HG03066 (cell line): ENCODE measurements around the gene RALGAPB.
"Not testable (repeated sequence)": the region's sequence is repeated elsewhere in the genome, so short reads cannot be mapped to it uniquely, and the experiment has no call there.

ENCODE experiments used
- ATAC-seq: cut with Tn5 transposase; IDR thresholded peaks from one replicate; pipeline ENCODE4 v1.9.1; 2021; ENCODE audit warnings: low read depth; ENCODE audit not compliant: unreplicated experiment

RALGAPB gene

DNA sequence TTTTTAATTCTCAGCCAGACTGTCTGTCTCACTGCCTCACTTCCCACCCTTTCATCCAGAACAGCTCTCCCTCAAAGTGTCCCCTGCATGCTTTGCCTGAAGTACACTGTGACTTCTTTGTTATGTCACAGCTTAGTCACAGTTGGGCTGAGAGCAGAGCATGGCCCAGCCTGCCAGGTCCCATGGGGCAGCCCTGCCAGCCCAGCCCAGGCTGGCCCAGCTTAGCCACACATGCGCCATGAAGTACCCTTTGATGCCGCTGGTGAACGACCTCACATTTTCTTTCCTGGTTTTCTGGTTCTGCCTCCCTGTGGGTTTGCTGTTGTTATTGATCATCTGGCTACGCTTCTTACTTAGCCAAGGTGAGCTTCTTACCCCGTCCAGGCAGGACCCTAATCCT, 108.4 kb downstream of the RALGAPB start, which contains the start of gene ADIG:
ADIG (plus strand) TSS at position 185 of the 400 bp plus-strand sequence; CDS start at position 239, 54 bp downstream.
- ATAC-seq, result no peak

DNA sequence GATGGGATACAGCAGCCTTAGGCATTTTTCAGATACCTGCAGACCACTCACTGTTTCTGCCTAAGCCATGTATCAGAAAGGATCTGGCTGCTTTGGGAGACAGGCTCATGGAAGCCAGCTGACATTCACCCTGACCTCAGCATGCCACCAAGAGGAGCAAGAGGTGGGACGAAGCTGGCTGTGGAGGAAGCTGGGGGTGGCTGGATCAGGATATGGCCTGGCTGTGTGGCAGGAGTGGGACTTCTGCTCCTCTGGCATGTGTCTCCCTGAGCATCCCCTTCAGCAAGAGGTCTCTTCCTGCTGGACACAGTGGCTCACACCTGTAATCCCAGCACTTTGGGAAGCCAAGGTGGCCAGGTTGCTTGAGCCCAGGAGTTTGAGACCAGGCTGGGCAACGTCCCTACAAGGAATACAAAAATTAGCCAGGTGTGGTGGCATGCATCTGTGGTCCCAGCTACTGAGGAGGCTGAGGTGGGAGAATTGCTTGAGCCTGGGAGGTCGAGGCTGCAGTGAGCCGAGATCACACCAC, 109.3 kb downstream of the RALGAPB start:
- no peak for ATAC-seq

DNA sequence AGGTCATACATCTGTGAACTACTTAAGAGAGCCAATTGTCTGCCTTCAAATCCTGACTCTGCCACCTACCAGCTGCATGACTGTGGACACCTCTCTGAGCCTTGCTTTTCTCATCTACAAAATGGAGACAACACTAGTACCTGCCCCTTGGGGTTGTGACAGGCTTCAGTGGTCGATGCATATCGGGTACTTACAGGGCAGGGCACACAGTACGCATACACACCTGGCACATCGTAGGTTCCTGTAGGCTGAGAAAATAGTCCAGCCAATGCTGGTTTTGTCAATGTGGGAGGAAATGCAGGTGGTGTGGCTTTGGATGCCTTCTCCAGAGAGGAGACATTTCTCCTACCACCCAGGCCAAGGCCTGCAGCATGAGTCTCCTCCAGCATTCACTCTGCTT, 110.7 kb downstream of the RALGAPB start:
- no peak for ATAC-seq

DNA sequence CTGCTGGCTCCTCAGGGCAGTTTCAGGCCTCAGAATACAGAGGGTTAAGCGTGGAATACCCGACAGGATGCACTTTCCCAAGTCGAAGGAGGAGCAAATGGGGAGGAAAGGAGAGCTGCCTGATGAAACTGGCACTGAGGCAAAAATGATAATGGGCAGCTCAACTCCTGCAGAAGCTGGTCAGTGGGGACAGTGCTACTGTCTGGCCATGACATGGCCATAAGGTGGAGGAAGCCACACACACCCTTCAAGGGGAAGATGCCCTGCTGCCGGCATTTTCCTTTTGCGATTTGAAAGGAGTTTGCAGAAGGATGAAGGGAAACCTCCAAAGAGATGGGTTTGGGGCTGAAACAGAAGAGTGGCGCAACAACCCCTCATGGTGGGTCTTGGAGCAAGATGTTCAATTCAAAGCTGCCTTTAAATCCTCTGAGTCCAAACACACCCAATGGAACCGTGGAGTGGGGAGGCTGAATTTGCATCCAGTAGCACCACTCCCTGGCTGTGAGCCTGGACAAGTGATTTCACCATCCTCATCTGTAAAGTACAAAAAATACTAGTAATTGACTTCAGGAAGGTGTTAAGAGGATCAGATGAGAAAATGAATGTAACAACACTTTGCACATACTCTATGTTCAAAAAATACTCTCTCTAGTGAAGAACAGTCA, 111.6 kb downstream of the RALGAPB start:
- ATAC-seq, result no peak

DNA sequence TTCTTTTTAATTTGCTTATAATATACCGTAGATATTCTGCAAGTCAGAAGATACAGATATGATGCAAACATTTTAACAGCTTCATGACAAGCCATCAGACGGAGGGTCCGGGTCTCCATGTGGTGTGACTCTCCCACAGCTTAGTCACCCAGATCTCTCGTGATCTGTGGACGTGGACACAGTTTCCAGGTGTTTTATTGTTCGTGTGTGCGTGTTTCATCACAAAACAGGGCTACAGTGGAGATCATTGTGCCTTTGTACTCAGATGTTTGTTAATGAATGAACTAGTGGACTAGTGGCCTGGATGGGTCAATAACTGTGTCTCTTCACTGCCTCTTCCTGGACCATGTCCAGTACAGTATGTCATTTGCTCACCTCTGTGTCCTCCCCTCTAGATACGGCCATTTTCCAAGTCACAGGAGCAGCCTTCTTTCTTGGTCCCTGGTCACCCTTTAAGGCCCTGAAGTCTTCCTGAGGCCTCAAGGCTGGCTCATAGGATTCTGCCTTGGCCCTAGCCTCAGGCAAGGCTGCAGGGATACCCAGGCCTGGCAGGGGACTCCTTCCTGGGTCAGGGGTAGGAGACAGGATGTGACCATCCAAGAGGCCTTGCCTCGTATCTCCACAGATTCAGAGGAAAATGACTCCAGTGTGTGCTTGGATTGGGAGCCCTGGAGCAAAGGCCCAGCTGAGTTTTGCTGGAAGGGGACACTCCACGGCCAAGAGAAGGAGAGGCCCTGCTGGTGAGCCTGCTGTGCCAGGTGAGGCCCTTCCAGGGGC, 112.9 kb downstream of the RALGAPB start:
- ATAC-seq, result no peak

DNA sequence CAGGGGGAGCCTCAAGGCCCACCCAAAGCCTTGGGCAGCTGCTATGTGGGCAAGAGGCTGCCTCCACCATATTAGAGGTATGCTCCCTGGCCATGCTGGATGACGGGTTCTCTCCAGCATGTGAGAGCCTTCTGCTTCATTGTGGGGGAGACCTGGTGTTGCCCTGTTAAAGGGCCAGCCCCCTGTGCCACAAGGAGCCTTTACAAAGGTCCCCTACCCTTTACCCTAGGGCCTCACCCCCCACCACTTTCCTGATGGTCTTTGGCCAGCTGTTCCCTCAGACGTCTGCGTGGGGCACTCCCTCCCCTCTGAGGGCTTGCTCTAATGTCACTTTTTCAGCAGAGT, 113.5 kb downstream of the RALGAPB start:
- no peak for ATAC-seq

DNA sequence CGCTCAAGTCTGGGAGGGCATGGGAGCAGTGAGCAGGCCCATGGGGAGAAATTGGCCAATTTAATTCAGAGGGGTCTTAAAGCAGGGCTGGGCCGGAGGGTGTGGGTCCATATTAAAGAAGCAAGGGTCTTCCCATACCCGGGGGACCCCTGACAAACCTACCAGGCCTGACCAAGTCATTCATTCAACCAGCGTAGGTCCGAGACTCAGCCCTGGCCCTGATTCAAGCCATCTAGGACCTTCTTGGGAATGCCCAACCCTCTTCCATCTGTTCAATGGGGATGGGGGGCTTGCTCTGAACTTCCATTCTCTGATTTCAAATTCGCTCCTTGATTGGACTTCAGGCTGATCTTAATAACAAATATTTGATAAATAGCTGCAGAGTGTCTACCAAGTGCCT, 115.7 kb downstream of the RALGAPB start:
- no peak for ATAC-seq

DNA sequence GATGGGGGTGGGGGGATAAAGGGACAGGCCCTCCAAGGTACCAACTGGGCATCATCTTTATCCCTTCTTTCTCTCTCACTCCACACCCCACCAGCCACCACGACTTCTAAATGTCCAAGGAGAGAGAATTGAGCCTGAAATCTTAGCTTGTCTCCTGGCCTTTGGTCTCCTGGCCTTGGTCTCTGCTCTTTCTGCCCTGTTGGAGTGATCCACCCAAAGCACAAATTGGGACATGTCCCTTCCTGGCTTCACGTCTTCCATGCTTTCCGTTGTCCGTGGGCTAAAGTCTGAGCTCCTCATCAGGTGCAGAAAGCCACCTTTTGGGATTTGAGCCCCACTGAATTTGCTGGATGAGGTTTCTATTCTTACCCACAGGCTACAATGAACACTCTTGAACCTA, 116.7 kb downstream of the RALGAPB start:
- ATAC-seq, result no peak

DNA sequence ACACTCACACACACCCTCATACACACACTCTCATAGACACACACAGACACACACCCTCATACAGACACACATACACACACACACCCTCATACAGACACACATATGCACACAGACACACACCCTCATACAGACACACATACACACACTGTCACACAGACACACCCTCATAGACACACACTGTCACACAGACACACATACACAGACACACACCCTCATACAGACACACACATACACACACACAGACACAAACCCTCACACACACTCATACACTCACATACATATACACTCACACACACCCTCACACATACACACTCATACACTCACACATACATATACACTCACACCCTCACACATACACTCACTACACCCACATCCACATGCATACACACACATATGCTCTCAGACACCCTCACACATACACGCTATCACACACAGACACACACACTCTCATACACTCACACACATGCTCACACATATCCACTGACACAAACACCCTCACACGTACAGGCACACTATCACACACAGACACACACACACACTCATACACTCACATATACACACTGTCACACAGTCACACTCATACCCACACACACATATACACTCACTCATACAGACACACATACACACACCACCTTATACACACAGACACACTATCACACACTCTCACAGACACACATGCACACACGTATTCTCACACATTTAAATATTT, 117.5 kb downstream of the RALGAPB start:
- no peak for ATAC-seq

DNA sequence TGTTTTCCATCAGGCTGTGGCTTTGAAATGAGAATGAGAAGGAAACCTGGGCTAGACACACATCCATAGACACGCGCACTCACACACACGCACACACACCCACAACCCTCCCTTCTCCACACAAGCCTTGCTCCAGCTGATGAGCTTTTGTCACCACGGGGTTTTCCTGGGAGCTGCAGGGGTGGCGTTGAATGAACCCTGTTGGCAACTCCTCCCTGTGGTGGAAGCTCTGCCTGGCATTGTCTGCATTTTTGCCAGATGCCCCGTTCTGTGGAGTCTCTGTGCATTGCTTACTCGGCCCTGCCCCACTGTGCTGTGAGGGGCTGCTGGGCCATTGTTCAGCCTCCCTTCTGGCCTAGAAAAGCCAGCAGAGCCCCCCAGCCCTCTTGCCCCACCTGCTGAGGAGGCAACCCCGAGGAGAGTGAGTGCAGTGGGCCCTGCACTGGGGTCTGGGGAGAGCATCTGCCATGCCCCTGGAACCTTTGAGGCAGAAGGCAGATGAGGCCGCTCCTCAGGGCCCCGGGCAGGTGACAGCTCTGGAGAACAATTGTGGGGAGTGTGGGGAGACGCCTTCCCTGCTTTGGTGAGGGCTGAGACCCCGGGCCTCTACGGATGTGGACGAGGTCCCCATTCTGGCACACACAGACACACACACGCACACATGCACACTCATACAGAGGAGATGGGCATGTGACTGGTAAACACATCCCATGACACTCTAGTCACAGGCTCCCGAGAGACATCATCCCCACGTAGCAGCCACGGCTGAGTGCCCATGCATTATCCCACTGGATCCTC, 118.2 kb downstream of the RALGAPB start:
- ATAC-seq, result no peak

DNA sequence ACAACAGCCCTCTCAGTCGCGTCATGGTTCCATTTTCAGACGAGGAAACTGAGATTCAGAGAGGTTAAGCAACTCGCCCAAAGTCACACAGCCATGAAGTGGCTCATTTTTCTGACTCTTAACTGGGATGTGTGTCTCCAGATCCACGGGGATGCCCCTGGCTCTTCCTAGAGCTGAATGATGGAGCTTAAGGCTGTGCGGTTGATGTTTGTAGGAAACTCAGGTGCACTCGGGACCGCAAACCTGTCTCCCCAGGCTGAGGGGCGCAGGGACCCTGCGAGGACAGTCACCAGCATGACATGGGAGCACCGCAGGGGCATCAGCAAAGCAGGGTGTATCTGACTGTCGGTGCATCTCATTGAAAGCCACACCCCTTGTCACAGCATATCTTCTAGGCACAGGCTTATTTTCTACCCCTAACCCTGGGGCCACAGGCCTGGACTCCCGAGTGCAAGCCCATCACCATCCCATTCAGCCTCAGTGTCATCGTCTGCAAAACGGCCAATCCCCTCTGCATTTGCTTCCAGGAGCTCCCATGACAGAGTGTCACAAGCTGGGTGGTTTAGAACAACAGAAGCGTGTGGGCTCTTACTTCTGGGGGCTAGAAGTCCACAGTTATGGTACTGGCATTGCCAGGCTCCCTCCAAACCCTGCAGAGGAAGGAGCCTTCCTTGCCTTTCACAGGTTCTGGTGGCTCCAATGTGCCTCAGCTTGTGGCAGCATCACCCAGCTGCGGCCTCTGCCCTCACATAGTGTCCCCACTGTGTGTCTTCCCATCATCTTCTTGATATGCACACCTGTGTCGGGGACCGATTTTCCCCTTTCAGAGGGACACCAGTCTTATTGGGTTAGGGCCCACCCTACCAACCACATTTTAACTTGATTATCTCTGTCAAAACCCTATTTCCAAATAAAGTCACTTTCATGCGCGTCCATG, 119.1 kb downstream of the RALGAPB start:
- no peak for ATAC-seq

DNA sequence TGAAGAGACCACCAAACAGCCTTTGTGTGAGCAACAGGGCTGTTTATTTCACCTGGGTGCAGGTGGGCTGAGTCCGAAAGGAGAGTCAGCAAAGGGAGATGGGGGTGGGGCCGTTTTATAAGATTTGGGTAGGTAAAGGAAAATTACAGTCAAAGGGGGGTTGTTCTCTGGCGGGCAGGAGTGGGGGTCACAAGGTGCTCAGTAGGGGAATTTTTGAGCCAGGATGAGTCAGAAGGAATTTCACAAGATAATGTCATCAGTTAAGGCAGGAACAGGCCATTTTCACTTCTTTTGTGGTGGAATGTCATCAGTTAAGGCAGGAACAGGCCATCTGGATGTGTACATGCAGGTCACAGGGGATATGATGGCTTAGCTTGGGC, 119.8 kb downstream of the RALGAPB start:
- ATAC-seq, result not testable (repeated sequence)

DNA sequence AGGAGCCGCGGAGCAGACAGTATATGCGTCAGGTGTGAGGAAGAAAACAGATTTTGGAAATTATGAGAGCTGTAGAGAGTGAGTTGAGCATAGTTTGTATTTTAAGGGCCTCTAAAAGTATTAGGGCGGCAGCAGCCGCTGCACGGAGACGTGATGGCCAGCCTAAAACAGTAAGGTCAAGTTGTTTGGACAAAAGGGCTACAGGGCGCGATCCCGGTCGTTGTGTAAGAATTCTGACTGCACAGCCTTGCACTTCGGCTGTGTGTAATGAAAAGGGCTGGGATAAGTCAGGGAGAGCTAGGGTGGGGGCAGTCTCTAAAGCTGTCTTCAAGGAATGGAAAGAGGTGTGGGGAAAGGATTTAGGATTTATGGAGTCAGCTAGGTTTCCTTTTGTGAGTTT, 121.6 kb downstream of the RALGAPB start:
- ATAC-seq, result not testable (repeated sequence)

DNA sequence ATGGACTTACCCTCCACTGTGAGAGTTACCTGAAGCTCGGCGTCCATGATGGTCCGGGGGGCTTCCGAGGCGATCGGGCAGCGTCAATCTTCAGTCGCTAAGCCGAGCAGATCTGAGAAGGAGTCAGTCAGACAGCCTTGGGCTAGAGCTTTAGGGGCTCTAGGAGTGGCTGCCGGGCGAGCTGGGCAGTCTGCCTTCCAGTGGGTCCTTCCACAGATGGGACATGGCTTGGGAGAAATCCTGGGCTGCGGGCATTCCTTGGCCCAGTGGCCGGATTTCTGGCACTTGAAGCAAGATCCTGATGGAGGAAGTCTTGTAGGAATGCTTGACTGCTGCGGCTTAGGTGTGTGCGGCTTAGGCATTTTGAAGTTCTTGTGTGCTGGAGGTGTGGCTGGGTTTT, 123.2 kb downstream of the RALGAPB start:
- not testable (repeated sequence) for ATAC-seq

DNA sequence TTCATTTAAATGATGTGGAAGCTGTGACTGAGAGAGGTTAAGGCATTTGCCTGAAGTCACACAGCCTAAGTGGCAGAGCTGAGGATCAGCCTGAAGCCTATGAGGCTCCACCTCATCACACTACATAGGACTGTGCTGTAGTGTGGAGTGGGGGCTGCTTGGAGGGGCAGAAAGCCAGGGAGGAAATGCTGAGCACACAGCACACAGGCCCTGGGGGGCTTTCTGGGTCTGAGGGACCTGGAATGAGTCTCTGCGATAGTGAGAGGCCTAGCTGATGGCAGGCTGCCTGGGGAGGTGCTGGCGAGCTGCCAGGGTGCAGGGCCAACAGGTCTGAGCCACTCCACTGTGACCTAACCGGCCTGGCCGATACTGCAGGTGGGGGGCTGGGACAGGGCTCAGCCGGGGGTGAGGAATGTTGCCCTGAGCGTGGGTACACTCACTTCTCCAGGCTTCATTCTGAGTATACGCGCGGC, 126.8 kb downstream of the RALGAPB start:
- ATAC-seq, result no peak

DNA sequence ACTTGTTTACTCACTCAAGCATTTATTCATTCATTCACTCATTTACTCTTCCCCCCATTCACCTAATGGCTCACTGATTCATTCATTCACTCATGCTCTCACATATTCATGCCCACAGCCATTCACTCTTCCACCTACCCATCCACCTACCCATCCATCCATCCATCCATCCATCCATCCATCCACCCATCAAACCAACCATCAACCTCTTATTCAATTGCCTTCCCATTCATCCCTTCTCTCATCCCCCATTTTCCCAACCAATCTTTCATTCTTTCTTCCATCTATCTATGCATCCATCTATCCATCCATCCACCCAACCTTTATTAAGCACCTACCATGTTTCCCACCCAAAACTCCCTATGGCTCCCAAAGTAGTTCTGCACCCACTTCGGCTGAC, 127.4 kb downstream of the RALGAPB start:
- no peak for ATAC-seq

DNA sequence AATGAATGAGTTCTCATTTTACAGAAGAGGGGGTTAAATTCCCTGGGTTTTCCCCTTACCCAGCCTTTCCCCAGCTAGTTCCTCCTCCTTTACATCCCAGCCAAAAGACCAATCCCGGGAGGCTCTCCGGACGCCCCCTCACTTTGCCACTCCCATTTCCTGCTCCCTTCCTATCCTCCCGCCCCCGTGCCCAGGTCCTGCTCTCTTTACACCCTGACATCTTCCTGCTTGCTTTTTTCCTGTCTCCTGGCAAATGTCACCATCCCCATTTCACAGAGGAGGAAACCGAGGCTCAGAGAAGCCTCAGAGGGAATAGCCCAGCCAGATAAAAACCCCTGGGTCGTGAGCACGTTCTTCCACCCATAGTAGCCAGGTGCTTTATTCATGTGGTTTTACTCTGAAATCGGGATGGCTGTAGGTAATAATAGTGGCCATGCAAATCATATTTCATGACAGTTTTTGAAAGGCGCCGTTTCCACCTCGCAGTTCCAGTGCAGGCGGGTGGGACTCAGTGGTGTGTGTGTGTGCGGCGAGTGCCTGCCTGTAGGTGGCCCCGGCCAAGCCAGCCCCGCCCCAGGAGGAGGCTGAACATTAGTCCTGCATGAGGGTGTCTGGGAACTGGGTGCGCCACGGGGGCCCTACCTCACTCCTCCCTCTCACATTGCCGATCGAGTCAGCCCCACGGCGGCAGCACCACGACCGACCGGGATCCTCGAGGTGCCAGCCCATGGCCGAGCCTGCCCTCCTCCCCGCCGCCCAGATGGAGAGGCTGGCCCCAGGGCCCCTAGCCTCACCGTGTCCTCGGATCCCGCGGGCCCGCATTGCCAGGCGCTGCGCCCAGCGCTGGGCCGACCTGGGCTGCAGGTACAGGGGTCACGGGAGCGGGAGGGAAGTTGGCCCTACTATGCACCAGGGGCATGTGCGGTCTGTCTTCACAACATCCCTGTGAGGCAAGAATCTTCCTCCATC, 128.9 kb downstream of the RALGAPB start, which contains the start of gene ARHGAP40:
ARHGAP40 (plus strand) TSS at position 594 of the 969 bp plus-strand sequence.
- ATAC-seq, result no peak

DNA sequence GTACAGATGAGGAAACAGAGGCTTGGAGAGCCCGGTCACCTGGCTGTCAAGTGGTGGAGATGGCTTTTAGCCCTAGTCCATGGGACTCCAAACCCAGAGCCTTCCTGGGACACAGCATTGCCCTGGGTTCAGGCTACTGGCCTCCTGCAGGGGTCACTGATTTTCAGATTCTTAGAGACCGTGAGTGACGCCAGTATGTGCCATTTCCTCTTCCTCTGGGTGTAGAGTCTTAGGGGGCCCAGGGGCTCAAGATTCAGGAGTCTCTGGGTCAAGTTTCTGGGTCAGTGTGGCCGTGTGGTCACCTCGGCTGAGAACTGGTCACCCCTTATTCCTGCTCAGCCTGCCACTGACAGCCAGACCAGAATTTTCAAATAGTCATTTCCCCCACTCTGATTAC, 129.5 kb downstream of the RALGAPB start:
- no peak for ATAC-seq
